B cell (primary cell): ENCODE results near the gene TMA7. TPM values are rescaled to one million over a fixed set of nuclear protein-coding genes. Genes with fewer than 3 reads are reported as not detected.

ENCODE experiments used
- ATAC-seq: fragments of 200-7000 bp; cut with Tn5 transposase; one replicate; pipeline ENCODE4 v1.10.0; 2021; ENCODE audit warnings: low read depth, mild to moderate bottlenecking, moderate number of reproducible peaks, moderate library complexity
- CTCF ChIA-PET: fragments of 350-600 bp; sonication (Branson Sonifier 250); formaldehyde crosslinking; loops from one replicate; lab custom pipeline; 2021; ENCODE audit warnings: antibody characterized with exemption, inconsistent platforms; lab: Charles Lee
- POLR2A ChIA-PET: fragments of 350-600 bp; sonication (Branson Sonifier 250); formaldehyde crosslinking; loops from one replicate; lab custom pipeline; 2021; ENCODE audit warnings: antibody characterized with exemption; lab: Charles Lee
- DNase-seq: peaks from one replicate; pipeline ENCODE4 v3.0.0; 2013
- H2AFZ ChIP-seq: 2 replicates; pipeline ENCODE4 v1.6.1; 2012; ENCODE audit warnings: mild to moderate bottlenecking, low read depth, low read length; ENCODE audit not compliant: insufficient read depth, poor library complexity, severe bottlenecking
- H3K27ac ChIP-seq, 2 donors: 1 replicate in 1 of 2; 2 replicates in 1 of 2; pipeline ENCODE4 v1.5.1; 2012 to 2013; ENCODE audit warnings: low read length in 2 of 2, mild to moderate bottlenecking in 2 of 2, moderate library complexity in 1 of 2
- H3K27me3 ChIP-seq, 4 experiments: fragments of 200-600 bp in 1 of 4; sonication (generic) in 1 of 4; replicated peaks in 1 of 4; 1 replicate in 2 of 4; 2 replicates in 2 of 4; pipeline versions ENCODE4 v1.6.1 to v1.7.0; 2013 to 2016; ENCODE audit warnings: low read length in 3 of 4, mild to moderate bottlenecking in 2 of 4, mixed read lengths in 1 of 4, moderate library complexity in 1 of 4; ENCODE audit not compliant: insufficient read depth in 4 of 4, control insufficient read depth in 3 of 4; ENCODE audit errors: control extremely low read depth in 1 of 4
- H3K36me3 ChIP-seq, 2 experiments: replicated peaks in 1 of 2; 1 replicate in 1 of 2; 2 replicates in 1 of 2; pipeline versions ENCODE4 v1.6.1 to v1.7.1; 2013; ENCODE audit warnings: low read length in 1 of 2; ENCODE audit not compliant: insufficient read depth in 2 of 2, control insufficient read depth in 1 of 2; ENCODE audit errors: control extremely low read depth in 1 of 2, extremely low read depth in 1 of 2
- H3K4me1 ChIP-seq, 2 donors: fragments of 200-600 bp in 1 of 2; sonication (generic) in 1 of 2; 1 replicate in 1 of 2; 2 replicates in 1 of 2; pipeline versions ENCODE4 v1.5.1 to v1.6.1; 2013 to 2017; ENCODE audit warnings: low read length in 2 of 2; ENCODE audit not compliant: control insufficient read depth in 2 of 2, insufficient read depth in 2 of 2
- H3K4me2 ChIP-seq: replicated peaks from 2 replicates; pipeline ENCODE3; 2012; ENCODE audit warnings: mild to moderate bottlenecking, low read depth, low read length; ENCODE audit not compliant: poor library complexity, severe bottlenecking
- H3K4me3 ChIP-seq, 5 experiments: fragments of 200-600 bp in 1 of 5; sonication (generic) in 1 of 5; 1 replicate in 3 of 5; 2 replicates in 2 of 5; pipeline versions ENCODE4 v1.5.1 to v1.7.0; 2011 to 2016; ENCODE audit warnings: low read length in 4 of 5, mild to moderate bottlenecking in 4 of 5, low read depth in 2 of 5, control low read depth in 1 of 5, moderate library complexity in 1 of 5; ENCODE audit not compliant: insufficient read depth in 1 of 5; ENCODE audit errors: control extremely low read depth in 1 of 5, extremely low read depth in 1 of 5
- H3K79me2 ChIP-seq: fragments of 200-600 bp; sonication (generic); one replicate; pipeline ENCODE4 v1.6.0; 2016; ENCODE audit warnings: low read length; ENCODE audit not compliant: control insufficient read depth, insufficient read depth
- H3K9ac ChIP-seq: fragments of 200-600 bp; sonication (generic); 2 replicates; pipeline ENCODE4 v1.6.1; 2017; ENCODE audit warnings: mild to moderate bottlenecking, low read length, moderate library complexity
- H3K9me3 ChIP-seq, 3 donors: one replicate each; pipeline versions ENCODE4 v1.6.1 to v1.7.1; 2013; ENCODE audit warnings: low read length in 2 of 3; ENCODE audit not compliant: control insufficient read depth in 2 of 3, insufficient read depth in 1 of 3; ENCODE audit errors: control extremely low read depth in 1 of 3
- H4K20me1 ChIP-seq: 2 replicates; pipeline ENCODE4 v1.6.0; 2012; ENCODE audit warnings: mild to moderate bottlenecking, low read length; ENCODE audit not compliant: insufficient read depth, control insufficient read depth, poor library complexity, severe bottlenecking
- H3K27ac Mint-ChIP-seq: one replicate; pipeline ENCODE4 v1.8.0; 2021; ENCODE audit warnings: mixed read lengths
- H3K27me3 Mint-ChIP-seq: one replicate; pipeline ENCODE4 v1.8.0; 2021; ENCODE audit warnings: mixed read lengths
- H3K4me1 Mint-ChIP-seq: one replicate; pipeline ENCODE4 v1.8.0; 2021; ENCODE audit warnings: mixed read lengths
- H3K4me3 Mint-ChIP-seq: one replicate; pipeline ENCODE4 v1.8.0; 2021; ENCODE audit warnings: mixed read lengths
- H3K9me3 Mint-ChIP-seq: one replicate; pipeline ENCODE4 v1.8.0; 2022; ENCODE audit warnings: mixed read lengths; ENCODE audit not compliant: insufficient read depth
- EZH2 ChIP-seq: IDR thresholded peaks from 2 replicates; pipeline ENCODE4 v1.6.1; 2012; ENCODE audit warnings: borderline replicate concordance, low read depth, mild to moderate bottlenecking, moderate library complexity, low read length; ENCODE audit not compliant: insufficient read depth, poor library complexity, severe bottlenecking
- WGBS: methylation state at CpG from one replicate; pipeline ENCODE4 v1.1.5; 2013; ENCODE audit warnings: missing lambda C conversion rate; ENCODE audit not compliant: insufficient coverage; 5-methylcytosine and 5-hydroxymethylcytosine counted together
- intact Hi-C: fragments of 100-400 bp; cut with micrococcal nuclease; formaldehyde crosslinking; loops from one replicate; pipeline ENCODE4 v1.10.0; 2022
- polyA plus RNA-seq: library from polyadenylated mRNA; depleted of rRNA; stranded (reverse); fragments of >200 nt; gene quantifications from 2 replicates; pipeline ENCODE4 v1.2.3, GENCODE V29; 2012
- total RNA-seq, 2 donors: library from RNA; stranded (reverse); fragments of 120-200 nt in 1 of 2; gene quantifications; 1 replicate in 1 of 2; 2 replicates in 1 of 2; pipeline versions ENCODE4 v1.2.3 to v1.2.4, GENCODE V29; 2013 to 2022
- TF ChIP-seq, protein P1 (sequence below): fragments of 200-600 bp; IDR thresholded peaks from one replicate; pipeline ENCODE4 v1.8.0; 2022; ENCODE audit warnings: antibody characterized with exemption, mild to moderate bottlenecking

TMA7 gene
- total and polyA plus RNA-seq, 2 donors (not counting 1 experiment from before 2014, with no cell fraction given), result 169 to 194 TPM

DNA sequence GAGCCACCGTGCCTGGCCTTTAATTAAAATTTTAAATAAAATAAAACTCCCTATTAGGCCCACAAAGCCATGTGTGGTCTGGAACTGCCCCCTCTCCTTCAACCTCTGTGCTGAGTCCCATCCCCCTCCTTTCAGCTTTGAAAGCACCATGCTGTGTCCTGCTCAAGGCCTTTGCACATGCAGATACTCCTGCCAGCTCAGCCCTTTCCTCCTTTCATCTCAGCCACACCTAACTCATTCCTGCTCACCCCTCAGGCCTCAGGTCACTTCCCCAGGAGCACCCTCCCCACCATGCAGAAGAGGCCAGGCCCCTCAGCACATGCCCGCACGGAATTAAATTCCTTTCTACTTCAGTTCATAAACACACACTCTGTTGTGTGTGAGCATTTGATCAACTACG lies 34.6 kb downstream of the TMA7 start:
- intact Hi-C loops, result no loop called here
- Mint-ChIP-seq H3K4me1 (peaks cover 66% of the 10 kb centered on the region), H3K9me3 (no peaks in the 10 kb centered on the region), H3K27ac (peak overlapping the region; percentile 74), H3K4me3 (peak overlapping the region; percentile 5), H3K27me3 (no peaks in the 10 kb centered on the region)
- Histone ChIP-seq H3K4me2 (no peak overlapping the region), H3K27me3 (no peaks in the 10 kb centered on the region), H4K20me1 (peaks cover under 1% of the 10 kb centered on the region), H3K9me3 (no peaks in the 10 kb centered on the region), H3K4me1 (peaks cover 60 to 76% of the 10 kb centered on the region in 2 donors), H3K4me3 (no peak overlapping the region), H3K36me3 (peaks cover 0 to 10% of the 10 kb centered on the region in 2 experiments), H2AFZ (no peak overlapping the region), H3K27ac (peak overlapping the region in 1 of 2 donors; percentile 61), H3K79me2 (peaks cover 80% of the 10 kb centered on the region), H3K9ac (no peak overlapping the region)
- no peak for ATAC-seq
- TF ChIP-seq EZH2, result no peak
- TF ChIP-seq, protein P1, sequence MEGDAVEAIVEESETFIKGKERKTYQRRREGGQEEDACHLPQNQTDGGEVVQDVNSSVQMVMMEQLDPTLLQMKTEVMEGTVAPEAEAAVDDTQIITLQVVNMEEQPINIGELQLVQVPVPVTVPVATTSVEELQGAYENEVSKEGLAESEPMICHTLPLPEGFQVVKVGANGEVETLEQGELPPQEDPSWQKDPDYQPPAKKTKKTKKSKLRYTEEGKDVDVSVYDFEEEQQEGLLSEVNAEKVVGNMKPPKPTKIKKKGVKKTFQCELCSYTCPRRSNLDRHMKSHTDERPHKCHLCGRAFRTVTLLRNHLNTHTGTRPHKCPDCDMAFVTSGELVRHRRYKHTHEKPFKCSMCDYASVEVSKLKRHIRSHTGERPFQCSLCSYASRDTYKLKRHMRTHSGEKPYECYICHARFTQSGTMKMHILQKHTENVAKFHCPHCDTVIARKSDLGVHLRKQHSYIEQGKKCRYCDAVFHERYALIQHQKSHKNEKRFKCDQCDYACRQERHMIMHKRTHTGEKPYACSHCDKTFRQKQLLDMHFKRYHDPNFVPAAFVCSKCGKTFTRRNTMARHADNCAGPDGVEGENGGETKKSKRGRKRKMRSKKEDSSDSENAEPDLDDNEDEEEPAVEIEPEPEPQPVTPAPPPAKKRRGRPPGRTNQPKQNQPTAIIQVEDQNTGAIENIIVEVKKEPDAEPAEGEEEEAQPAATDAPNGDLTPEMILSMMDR, result no peak
- POLR2A ChIA-PET, result interaction anchor here (0.7 to 4.3 kb wide), 2 partner anchors 23 to 35 kb away, joined by 3 to 22 read pairs; partner anchors contain the start of genes CCDC51 and TMA7
- WGBS, result 100% methylated on average over 2 of the region's 4 CpGs
- no peak for DNase-seq
- CTCF ChIA-PET, result interaction anchor here (0.6 to 17.7 kb wide), 8 partner anchors 10 to 75 kb away, joined by 3 to 240 read pairs (median 5); partner anchors contain the start of genes CCDC51, SHISA5 and TMA7

DNA sequence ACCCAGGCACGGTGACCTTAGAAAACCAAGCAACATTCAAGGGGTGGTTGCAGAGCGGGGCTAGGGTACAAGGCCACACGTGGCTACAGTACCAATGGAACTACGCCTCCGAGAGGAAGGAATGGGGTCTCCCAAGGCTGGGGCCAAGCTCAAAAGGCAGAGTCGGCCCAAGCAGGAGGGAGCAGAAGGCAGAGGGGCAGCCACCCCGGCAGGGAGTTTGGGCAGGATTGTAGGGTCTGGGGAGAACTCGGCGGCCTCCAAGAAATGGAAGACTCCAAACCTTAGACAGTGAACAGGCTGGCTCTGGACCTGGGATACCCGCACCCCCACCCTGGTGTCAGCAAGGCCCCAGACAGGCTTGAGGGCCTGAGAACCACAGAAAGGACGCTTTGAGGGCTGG lies 35.1 kb downstream of the TMA7 start:
- intact Hi-C loops, result no loop called here
- H2AFZ ChIP-seq, result no peak overlapping the region
- no peaks in the 10 kb centered on the region for H3K27me3 ChIP-seq
- CTCF ChIA-PET, result interaction anchor here (1.2 to 17.7 kb wide), 3 partner anchors 32 to 39 kb away, joined by 6 to 240 read pairs (median 31); partner anchors contain the start of genes CCDC51, SHISA5 and TMA7
- H3K9me3 Mint-ChIP-seq, result no peaks in the 10 kb centered on the region
- POLR2A ChIA-PET, result interaction anchor here (4.3 kb wide), 1 partner anchor 35 kb away, joined by 22 read pairs; the partner anchor contains the start of genes CCDC51 and TMA7
- ATAC-seq (no peak), DNase-seq (no peak)
- H3K9me3 ChIP-seq, result no peaks in the 10 kb centered on the region
- peaks cover 58 to 76% of the 10 kb centered on the region in 2 donors for H3K4me1 ChIP-seq
- H3K4me3 Mint-ChIP-seq, result no peak overlapping the region
- H3K79me2 ChIP-seq, result peaks cover 74% of the 10 kb centered on the region
- TF ChIP-seq, protein P1, result no peak
- TF ChIP-seq EZH2, result no peak
- H3K4me1 Mint-ChIP-seq, result peaks cover 62% of the 10 kb centered on the region
- WGBS, result 96% methylated on average over 10 of the region's 11 CpGs
- no peaks in the 10 kb centered on the region for H3K27me3 Mint-ChIP-seq
- H3K4me3 ChIP-seq, result no peak overlapping the region
- peak overlapping the region; percentile 74 for H3K27ac Mint-ChIP-seq
- H3K36me3 ChIP-seq, result peaks cover 0 to 5% of the 10 kb centered on the region in 2 experiments
- peak overlapping the region in 1 of 2 donors; percentile 61 for H3K27ac ChIP-seq
- H3K9ac ChIP-seq, result no peak overlapping the region
- H3K4me2 ChIP-seq, result no peak overlapping the region
- no peaks in the 10 kb centered on the region for H4K20me1 ChIP-seq
